ENCODE results near the gene PATJ. TPM values are rescaled to one million over a fixed set of nuclear protein-coding genes. Genes with fewer than 3 reads are reported as not detected.

PATJ gene
- total RNA-seq, 1 experiment from 2014 or later, result 48.8 TPM

GRCh38 chr1:62207187-62207586 lies 464.9 kb downstream of the PATJ start:
- intact Hi-C loops (cut with micrococcal nuclease), result no loop called here
- Histone ChIP-seq H3K9me3 (ENCODE audit: control insufficient read depth in 1 of 2, insufficient read depth in 1 of 2, low read depth in 1 of 2, low read length in 2 of 2) (peaks cover 4 to 16% of the 10 kb centered on the region in 2 experiments; a peak in 3 of 4 replicates), H3K27me3 (ENCODE audit: insufficient read depth, low read length) (no peaks in the 10 kb centered on the region), H3K36me3 (ENCODE audit: control insufficient read depth in 1 of 2, insufficient read depth in 2 of 2, low read length in 2 of 2) (no peaks in the 10 kb centered on the region), H3K4me2 (ENCODE audit: low read length) (no peak overlapping the region), H2AFZ (ENCODE audit: low read depth, low read length, poor library complexity, severe bottlenecking) (no peak overlapping the region), H3K9ac (ENCODE audit: low read length) (no peak overlapping the region), H4K20me1 (ENCODE audit: insufficient read depth) (no peaks in the 10 kb centered on the region), H3K79me2 (ENCODE audit: insufficient read depth, low read length) (no peaks in the 10 kb centered on the region), H3K27ac (ENCODE audit: low read depth, low read length) (no peak overlapping the region), H3K4me1 (ENCODE audit: control insufficient read depth in 1 of 2, insufficient read depth in 2 of 2, low read length in 2 of 2) (peaks cover 0 to 6% of the 10 kb centered on the region in 2 experiments; a peak in 2 of 4 replicates), H3K9me2 (ENCODE audit: insufficient read depth) (no peaks in the 10 kb centered on the region), H3K4me3 (replicated peaks in 1 of 2; ENCODE audit: low read depth in 1 of 2, low read length in 2 of 2) (no peak overlapping the region)
- BruUV-seq (replicated peaks), result no TSS peak
- no peak for DNase-seq (ENCODE audit: low read depth, low spot score)
- RAD21 ChIA-PET (ENCODE audit: low non-redundant PET in 1 of 2, low total read pairs in 2 of 2, uncharacterized antibody in 2 of 2, unreplicated experiment in 2 of 2), result no interaction called here
- POLR2A ChIA-PET, result no interaction called here
- CTCF ChIA-PET, result no interaction called here
- no peak for TF ChIP-seq ZBTB33 (IDR thresholded peaks at IDR 0.05; ENCODE audit: extremely low read depth, insufficient replicate concordance, low read length)
- no peak for TF ChIP-seq JUND (IDR thresholded peaks at IDR 0.05)
- no peak for TF ChIP-seq FOSL1 (IDR thresholded peaks at IDR 0.05; ENCODE audit: low read depth)
- TF ChIP-seq EZH2phosphoT487 (IDR thresholded peaks at IDR 0.05; ENCODE audit: borderline replicate concordance), result no peak
- no peak for TF ChIP-seq POLR2A (IDR thresholded peaks at IDR 0.05; ENCODE audit: borderline replicate concordance, extremely low read depth, insufficient read depth, insufficient read length)
- no peak for TF ChIP-seq MAX (IDR thresholded peaks at IDR 0.05)
- ATAC-seq, result no peak

- intact Hi-C loops (cut with micrococcal nuclease), result no loop called here
- POLR2A ChIA-PET, result no interaction called here
- RAD21 ChIA-PET (ENCODE audit: low non-redundant PET in 1 of 2, low total read pairs in 2 of 2, uncharacterized antibody in 2 of 2, unreplicated experiment in 2 of 2), result no interaction called here
- BruUV-seq (replicated peaks), result no TSS peak
- H3K79me2 ChIP-seq (ENCODE audit: insufficient read depth, low read length), result no peaks in the 10 kb centered on the region
- DNase-seq (ENCODE audit: low read depth, low spot score) (no peak), ATAC-seq (no peak)
- no peak overlapping the region for H3K4me3 ChIP-seq (replicated peaks in 1 of 2; ENCODE audit: low read depth in 1 of 2, low read length in 2 of 2)
- CTCF ChIA-PET, result no interaction called here
- no peak overlapping the region for H2AFZ ChIP-seq (ENCODE audit: low read depth, low read length, poor library complexity, severe bottlenecking)
- H3K9ac ChIP-seq (ENCODE audit: low read length), result no peak overlapping the region
- peaks cover 0 to 6% of the 10 kb centered on the region in 2 experiments; a peak in 2 of 4 replicates for H3K4me1 ChIP-seq (ENCODE audit: control insufficient read depth in 1 of 2, insufficient read depth in 2 of 2, low read length in 2 of 2)
- no peaks in the 10 kb centered on the region for H3K9me2 ChIP-seq (ENCODE audit: insufficient read depth)
- H3K27ac ChIP-seq (ENCODE audit: low read depth, low read length), result no peak overlapping the region
- no peaks in the 10 kb centered on the region for H4K20me1 ChIP-seq (ENCODE audit: insufficient read depth)
- no peaks in the 10 kb centered on the region for H3K36me3 ChIP-seq (ENCODE audit: control insufficient read depth in 1 of 2, insufficient read depth in 2 of 2, low read length in 2 of 2)
- H3K27me3 ChIP-seq (ENCODE audit: insufficient read depth, low read length), result no peaks in the 10 kb centered on the region
- no peak overlapping the region for H3K4me2 ChIP-seq (ENCODE audit: low read length)
- peaks cover 4 to 16% of the 10 kb centered on the region in 2 experiments; a peak in 3 of 4 replicates for H3K9me3 ChIP-seq (ENCODE audit: control insufficient read depth in 1 of 2, insufficient read depth in 1 of 2, low read depth in 1 of 2, low read length in 2 of 2)
- TF ChIP-seq ELF1 (IDR thresholded peaks at IDR 0.05; ENCODE audit: borderline replicate concordance, low read depth), result no peak
- TF ChIP-seq ZNF274 (IDR thresholded peaks at IDR 0.05; ENCODE audit: low read depth, low read length), result no peak
- TF ChIP-seq ZBTB33 (IDR thresholded peaks at IDR 0.05; ENCODE audit: extremely low read depth, insufficient replicate concordance, low read length), result no peak
- TF ChIP-seq, protein P1, sequence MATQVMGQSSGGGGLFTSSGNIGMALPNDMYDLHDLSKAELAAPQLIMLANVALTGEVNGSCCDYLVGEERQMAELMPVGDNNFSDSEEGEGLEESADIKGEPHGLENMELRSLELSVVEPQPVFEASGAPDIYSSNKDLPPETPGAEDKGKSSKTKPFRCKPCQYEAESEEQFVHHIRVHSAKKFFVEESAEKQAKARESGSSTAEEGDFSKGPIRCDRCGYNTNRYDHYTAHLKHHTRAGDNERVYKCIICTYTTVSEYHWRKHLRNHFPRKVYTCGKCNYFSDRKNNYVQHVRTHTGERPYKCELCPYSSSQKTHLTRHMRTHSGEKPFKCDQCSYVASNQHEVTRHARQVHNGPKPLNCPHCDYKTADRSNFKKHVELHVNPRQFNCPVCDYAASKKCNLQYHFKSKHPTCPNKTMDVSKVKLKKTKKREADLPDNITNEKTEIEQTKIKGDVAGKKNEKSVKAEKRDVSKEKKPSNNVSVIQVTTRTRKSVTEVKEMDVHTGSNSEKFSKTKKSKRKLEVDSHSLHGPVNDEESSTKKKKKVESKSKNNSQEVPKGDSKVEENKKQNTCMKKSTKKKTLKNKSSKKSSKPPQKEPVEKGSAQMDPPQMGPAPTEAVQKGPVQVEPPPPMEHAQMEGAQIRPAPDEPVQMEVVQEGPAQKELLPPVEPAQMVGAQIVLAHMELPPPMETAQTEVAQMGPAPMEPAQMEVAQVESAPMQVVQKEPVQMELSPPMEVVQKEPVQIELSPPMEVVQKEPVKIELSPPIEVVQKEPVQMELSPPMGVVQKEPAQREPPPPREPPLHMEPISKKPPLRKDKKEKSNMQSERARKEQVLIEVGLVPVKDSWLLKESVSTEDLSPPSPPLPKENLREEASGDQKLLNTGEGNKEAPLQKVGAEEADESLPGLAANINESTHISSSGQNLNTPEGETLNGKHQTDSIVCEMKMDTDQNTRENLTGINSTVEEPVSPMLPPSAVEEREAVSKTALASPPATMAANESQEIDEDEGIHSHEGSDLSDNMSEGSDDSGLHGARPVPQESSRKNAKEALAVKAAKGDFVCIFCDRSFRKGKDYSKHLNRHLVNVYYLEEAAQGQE (IDR thresholded peaks at IDR 0.05; ENCODE audit: low read depth), result no peak
- no peak for TF ChIP-seq EGR1 (IDR thresholded peaks at IDR 0.05; ENCODE audit: low read depth)
- TF ChIP-seq FOSL1 (IDR thresholded peaks at IDR 0.05; ENCODE audit: low read depth), result no peak
- no peak for TF ChIP-seq YY1 (IDR thresholded peaks at IDR 0.05; ENCODE audit: extremely low read depth, insufficient replicate concordance, low read depth, low read length)
- TF ChIP-seq CEBPB (IDR thresholded peaks at IDR 0.05; ENCODE audit: low read depth), result no peak
- TF ChIP-seq POLR2AphosphoS5 (IDR thresholded peaks at IDR 0.05; ENCODE audit: low read depth, low read length), result no peak
Observed at GRCh38 chr1:62208087-62208486, 465.8 kb downstream of the PATJ start.
